Spleen (tissue), 7 donors: ENCODE data around the gene UNCX.

ENCODE experiments used
- CTCF ChIP-seq, 11 experiments: fragments of 200-600 bp in 7 of 11; fragments of 450-650 bp in 4 of 11; sonication (generic) in 4 of 11; IDR thresholded peaks in 8 of 11; conservative IDR thresholded peaks in 3 of 11; 1 replicate in 7 of 11; 2 replicates in 4 of 11; pipeline versions ENCODE4 v1.4.0 to v1.8.0; 2016 to 2021; ENCODE audit warnings: antibody characterized with exemption in 11 of 11, inconsistent platforms in 4 of 11, mild to moderate bottlenecking in 1 of 11
- POLR2A ChIP-seq, 3 donors: fragments of 450-650 bp; IDR thresholded peaks; one replicate each; pipeline ENCODE4 v1.5.1; 2017; ENCODE audit warnings: antibody characterized with exemption in 3 of 3, mild to moderate bottlenecking in 1 of 3
- POLR2AphosphoS5 ChIP-seq, 3 donors: sonication (generic); formaldehyde crosslinking; IDR thresholded peaks; one replicate each; pipeline ENCODE4 v1.5.1; 2017; ENCODE audit warnings: antibody characterized with exemption in 3 of 3
- donor health status: DM: no; HTN: no; CAD: no; lungs with moderate emphysema.
- donor health status: DM: no; HTN: no; CAD: no.
- donor health status: DM: no; HTN: no; CAD: no.

- TF ChIP-seq POLR2AphosphoS5 (IDR thresholded peaks at IDR 0.05) (no peak), CTCF (IDR thresholded peaks at IDR 0.05 in 8 of 11, conservative IDR thresholded peaks at IDR 0.05 in 3 of 11) (no peak), POLR2A (IDR thresholded peaks at IDR 0.05) (no peak)
Measured at GRCh38 chr7:1256621-1257020, 23.9 kb downstream of the UNCX start.
